GM12878 (cell line): ENCODE results near the gene DMPK. TPM values are rescaled to one million over a fixed set of nuclear protein-coding genes. Genes with fewer than 3 reads are reported as not detected.

Experiments used
- CUX1 ChIP-seq: IDR thresholded peaks from 2 replicates; pipeline ENCODE4 v1.6.1; 2012; ENCODE audit warnings: improper control_type of control experiment, low read depth, low read length; ENCODE audit not compliant: insufficient replicate concordance
- KLF5 ChIP-seq: fragments of 450-650 bp; IDR thresholded peaks from 2 replicates; pipeline ENCODE4 v1.6.1; 2014; ENCODE audit warnings: mild to moderate bottlenecking; ENCODE audit not compliant: partially characterized antibody
- NKRF ChIP-seq: fragments of 450-650 bp; conservative IDR thresholded peaks from 2 replicates; pipeline ENCODE4 v1.6.1; 2017; ENCODE audit warnings: mild to moderate bottlenecking, moderate library complexity
- polyA plus RNA-seq, 11 experiments: library from polyadenylated mRNA; depleted of rRNA in 4 of 11; unstranded in 6 of 11; stranded (reverse) in 5 of 11; fragments of >200 nt; fragmentation: Nextera tagmentation in 4 of 11; fragmentation: Illumina TruSeq in 1 of 11; extraction: Ambion mirVana in 4 of 11; extraction: Trizol in 1 of 11; gene quantifications; 1 replicate in 1 of 11; 2 replicates in 10 of 11; pipeline versions ENCODE4 v1.2.1 to v1.2.3, GENCODE V29; 2011 to 2016; ENCODE audit warnings: inconsistent platforms in 2 of 11, missing spikeins in 2 of 11, low read depth in 1 of 11
- total RNA-seq, 4 experiments: library from RNA; depleted of rRNA in 3 of 4; stranded (reverse); fragments of >200 nt in 3 of 4; fragmentation: Illumina TruSeq in 1 of 4; extraction: Trizol in 1 of 4; gene quantifications; 2 replicates each; pipeline versions ENCODE4 v1.2.1 to v1.2.3, GENCODE V29; 2013 to 2021

DMPK gene
- total and polyA plus RNA-seq, 10 of the 15 experiments (the other 5 are each of a cell fraction or from before 2014, with no cell fraction given): 0.60 to 33.6 (median 5.2) TPM

- no peak for TF ChIP-seq CUX1
- TF ChIP-seq KLF5: no peak
- 0 out of 2 replicates have a peak, but pooled peaks have one; percentile 8 for TF ChIP-seq NKRF
These were observed 13.7 kb downstream of the DMPK start (continued) for GRCh38 chr19:45768655-45768983.
